Inferior parietal cortex (tissue), 1 donor: ENCODE measurements around the gene UTP25.
"Not testable (repeated sequence)": the region's sequence is repeated elsewhere in the genome, so short reads cannot be mapped to it uniquely, and the experiment has no call there.

Source experiments
- DNase-seq: peaks from one replicate; pipeline ENCODE4 v3.0.0-alpha.2; 2016; ENCODE audit errors: extremely low spot score

UTP25 gene

DNA sequence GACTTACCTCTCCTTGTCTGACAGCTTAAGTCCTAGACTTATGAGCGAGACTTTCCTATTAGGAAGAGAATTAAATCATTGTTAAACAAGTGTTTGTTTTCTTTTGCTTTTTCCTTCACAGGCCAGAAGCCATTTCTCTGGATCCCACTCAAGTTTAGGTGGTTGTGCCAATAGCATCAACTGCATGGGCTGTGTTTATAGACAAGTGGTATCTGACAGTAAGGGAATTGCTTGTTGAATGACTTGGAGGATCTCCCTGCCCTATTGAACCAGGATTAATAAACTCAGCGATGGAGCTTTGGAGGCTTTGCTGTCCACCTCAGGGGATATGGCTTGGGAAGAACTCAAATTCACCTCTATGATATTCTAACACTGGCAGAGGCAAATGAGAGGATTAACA is 43.7 kb downstream of the UTP25 start:
- DNase-seq: no peak

DNA sequence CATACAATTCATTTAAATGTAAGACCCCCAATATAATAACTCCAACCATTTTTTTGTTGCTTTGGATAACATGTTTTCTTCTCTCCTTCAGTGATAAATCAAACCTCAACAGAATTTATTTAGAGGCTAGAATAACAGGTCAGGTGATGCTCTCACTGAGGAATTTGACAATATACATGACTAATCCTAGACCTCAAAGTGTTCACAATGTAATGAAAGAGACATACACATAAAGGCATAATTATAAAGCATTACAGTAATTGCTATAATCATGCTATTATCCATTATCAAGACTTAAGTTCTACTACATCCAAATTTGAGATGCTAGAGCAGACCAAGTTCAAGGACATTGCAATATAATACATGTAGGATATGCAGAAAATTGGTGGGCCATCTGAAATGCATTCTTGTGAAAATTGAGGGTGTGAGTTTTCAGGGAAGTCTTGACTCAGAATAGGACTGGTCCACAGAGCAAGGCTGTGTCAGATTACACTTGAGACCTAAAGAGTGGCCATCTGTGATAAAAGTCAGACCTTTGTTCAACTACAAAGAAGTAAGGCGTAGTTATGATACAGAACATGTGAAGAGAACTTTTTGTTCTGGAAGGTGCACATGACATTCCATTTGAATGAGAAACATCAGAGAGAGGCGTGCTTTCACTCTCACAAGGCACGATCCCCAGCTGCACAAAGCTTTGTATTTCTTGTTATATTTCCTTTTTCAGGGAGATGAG is 45.5 kb downstream of the UTP25 start:
- no peak for DNase-seq

GRCh38 chr1:209875515-209875914 is 47.7 kb downstream of the UTP25 start:
- DNase-seq: no peak

DNA sequence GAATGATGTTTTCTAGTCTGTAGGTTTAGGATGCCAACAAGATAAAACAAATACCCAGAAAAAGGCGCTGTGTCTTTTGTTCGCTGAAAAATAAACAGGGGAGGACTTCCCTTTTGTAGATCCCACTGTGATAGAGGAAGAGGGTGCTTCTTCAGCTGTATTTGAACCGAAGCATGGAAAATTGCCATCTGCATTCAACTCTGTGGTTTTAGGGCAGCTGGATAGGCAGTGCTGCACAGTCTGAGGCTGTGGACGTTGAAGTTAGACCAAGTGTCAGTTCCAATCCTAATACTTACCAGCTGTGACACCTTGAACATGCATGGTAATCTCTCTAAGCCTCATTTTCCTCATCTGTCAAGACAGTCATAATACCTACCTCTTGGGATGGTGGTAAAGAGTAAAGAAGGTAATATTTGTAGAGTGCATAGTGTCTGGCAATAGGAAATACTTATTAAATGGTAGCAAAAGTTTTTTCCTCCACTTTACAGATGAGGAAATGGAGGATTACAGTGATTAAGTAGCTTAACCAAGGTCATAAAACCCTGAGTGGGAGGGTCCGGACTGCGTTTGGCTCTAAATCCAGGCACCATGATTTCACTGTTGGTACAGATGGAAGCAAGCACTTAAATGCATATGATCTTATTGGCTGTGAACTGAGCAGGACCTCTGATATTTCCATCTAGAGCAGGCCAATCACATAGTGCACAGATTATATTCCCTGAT is 48.5 kb downstream of the UTP25 start:
- DNase-seq: no peak

DNA sequence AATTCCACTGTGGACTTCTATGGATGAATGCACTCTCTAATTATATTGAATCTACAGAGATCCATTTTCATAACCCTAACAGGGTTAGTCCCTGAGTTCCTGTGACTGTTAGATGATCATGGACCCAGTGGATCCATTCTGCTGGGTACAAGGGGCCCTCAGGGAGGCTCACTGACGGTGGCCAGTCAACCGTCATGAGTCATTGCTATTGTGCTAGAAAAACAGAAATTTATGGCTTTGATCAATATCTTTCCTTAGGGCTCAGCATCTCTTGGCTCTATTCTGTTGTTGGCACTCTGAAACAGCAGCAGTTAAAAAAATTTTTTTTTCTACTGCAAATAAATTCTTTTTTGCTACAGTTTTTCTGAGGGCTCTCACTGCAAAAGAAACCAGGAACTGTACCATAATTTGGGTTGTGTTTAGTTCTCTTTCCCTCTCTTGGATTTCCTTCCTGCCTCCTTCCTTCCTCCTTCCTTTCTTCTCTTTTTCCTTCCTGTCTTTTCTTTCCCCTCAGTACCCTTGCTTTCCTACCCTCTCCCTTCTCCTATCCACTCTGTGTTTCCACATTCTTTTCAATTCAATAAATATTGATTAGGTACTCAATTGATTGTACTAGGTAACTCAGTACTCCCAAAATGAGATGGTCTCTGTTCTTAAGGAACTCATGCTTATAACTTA is 49.5 kb downstream of the UTP25 start:
- no peak for DNase-seq

- no peak for DNase-seq
Observed at GRCh38 chr1:209878964-209879363, 51.2 kb downstream of the UTP25 start.

DNA sequence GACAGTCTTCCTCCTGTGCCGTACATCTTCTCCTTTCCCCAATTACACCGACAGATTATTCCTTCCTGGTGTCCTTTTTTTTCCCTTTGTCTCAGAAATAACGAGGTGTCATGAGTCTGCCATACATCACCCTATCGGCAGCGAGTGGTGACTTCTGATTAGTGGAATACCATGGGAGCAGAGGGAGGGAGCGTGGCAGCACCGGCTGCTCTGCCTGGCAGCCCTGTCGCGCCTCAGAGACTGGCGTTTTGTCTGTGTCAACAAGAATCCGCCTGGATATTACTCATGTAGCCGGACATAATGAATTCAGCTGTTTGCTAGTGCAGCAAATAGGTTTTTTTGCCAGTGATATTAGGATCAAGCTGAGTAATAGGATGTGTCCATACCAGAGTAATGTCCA is 51.8 kb downstream of the UTP25 start:
- DNase-seq: no peak

- DNase-seq: no peak
Observed at GRCh38 chr1:209880031-209880430, 52.3 kb downstream of the UTP25 start.

DNA sequence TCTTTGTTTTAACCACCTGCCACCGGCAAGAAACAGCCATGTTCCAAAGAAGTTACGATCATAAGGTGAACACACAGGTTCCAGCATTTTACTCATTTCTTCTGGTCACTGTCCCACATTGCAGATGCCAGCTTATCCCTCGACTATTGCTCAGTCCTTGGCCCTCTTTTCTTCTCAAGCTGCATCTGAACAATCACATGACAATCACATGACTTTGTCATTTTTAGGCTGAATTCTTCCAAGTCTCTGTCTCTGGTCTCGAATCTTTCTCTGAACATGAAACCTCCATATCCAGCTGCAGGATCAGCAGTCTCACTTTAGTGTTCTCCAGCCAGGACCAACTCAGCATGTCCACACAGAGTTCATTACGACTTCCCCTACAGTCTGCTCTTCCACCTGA is 53.8 kb downstream of the UTP25 start:
- DNase-seq: no peak

GRCh38 chr1:209882286-209882685 is 54.5 kb downstream of the UTP25 start:
- DNase-seq: no peak

DNA sequence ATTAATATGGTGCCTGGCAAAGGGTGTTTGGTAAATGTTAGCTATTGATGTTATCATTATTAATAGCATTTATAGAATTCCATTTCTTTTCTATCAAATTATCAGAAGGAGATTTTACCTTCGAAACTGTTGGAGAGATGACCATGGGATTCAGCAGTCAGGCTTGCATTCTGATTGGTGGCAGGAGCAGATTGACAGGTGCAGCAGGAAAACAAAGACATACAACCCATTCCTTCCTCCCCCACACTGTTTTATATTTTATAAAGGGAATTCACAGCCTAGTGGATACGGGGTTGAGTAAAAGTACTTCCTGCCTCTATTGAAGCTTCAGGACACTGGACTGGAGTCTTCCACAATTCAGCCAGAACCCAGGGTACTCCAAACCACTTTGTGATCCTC is 55.2 kb downstream of the UTP25 start:
- DNase-seq: no peak

DNA sequence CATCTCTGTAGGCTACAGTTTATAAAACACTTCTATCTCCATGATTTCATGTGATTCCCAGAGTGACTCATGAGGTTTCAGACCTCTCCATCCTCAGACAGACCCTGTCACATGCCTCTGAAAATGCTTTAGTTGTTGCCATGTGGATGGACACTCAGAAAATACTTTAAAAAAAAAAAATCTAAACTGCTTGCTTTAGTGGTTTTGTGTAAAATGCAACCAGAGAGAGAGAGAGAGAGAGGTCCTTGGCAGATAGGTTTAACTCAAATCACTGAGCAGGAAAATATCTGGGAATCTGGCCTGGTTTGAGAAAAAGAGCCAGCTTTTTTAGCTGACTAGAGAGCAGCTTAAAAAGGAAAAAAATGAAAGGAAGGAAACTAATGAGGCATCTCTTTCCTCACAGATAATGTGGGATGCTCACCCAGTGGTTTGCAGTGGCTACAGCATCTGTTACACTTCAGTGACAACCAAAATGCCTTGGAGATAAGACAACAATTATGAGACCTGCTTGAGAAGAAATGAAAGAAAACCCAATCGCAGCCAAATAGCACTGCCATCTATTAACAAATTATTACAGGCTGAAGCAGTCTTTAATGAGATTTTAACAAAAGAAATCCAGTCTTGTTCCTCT is 55.7 kb downstream of the UTP25 start:
- DNase-seq: no peak

GRCh38 chr1:209884249-209884648 is 56.5 kb downstream of the UTP25 start:
- DNase-seq: no peak

GRCh38 chr1:209884665-209885117 is 56.9 kb downstream of the UTP25 start:
- DNase-seq: no peak

DNA sequence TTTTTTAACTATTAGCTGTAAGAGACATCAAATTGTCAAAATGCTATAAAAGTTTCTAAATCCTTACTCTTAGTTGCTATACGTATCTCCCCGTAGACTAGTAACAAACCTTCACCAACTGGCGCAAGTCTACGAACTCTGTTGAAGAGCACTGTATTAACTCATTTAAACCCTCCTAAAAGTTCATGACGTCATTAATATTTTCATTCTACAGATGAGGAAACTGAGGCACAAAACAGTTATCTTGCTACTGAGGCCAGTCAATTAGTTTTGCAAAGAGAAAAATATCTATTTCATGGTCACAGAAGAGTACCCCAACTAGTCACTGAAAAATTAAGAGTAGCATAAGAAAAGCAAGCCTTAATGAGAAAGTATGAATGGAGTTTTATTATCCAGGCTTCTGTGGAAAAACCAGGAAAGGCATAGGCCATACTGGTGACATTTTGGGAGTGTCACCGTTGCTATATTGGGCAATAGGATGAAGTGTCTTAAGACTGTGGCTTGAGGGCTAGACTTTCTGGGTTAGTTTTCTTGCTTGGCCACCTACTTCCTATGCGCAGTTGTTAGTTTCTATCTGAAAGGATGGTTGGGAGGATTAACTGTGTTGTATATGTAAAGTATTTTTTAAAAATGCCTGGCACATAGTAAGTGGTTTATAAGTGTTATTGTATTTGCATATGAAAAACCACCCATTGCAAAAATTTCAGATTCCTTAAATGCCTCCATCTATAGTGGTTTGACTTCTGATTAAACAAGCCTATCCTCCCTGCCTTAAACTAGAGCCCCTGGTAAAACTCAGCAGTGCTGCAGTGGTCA is 57.8 kb downstream of the UTP25 start:
- no peak for DNase-seq

DNA sequence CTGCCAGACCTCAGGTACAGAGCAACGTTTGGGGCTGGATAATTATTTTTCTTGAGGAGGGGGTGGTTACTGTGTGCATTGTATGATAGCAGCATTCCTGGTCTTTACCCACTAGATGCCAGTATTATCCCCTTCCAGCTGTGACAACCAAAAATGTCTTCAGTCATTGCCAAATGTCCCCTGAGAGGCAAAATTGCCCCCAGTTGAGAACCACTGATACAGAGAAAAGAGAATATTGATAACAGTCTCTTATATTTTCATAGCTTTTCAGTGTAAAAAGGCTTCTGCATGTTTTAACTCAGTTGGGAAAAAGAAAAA is 58.4 kb downstream of the UTP25 start:
- DNase-seq: no peak

DNA sequence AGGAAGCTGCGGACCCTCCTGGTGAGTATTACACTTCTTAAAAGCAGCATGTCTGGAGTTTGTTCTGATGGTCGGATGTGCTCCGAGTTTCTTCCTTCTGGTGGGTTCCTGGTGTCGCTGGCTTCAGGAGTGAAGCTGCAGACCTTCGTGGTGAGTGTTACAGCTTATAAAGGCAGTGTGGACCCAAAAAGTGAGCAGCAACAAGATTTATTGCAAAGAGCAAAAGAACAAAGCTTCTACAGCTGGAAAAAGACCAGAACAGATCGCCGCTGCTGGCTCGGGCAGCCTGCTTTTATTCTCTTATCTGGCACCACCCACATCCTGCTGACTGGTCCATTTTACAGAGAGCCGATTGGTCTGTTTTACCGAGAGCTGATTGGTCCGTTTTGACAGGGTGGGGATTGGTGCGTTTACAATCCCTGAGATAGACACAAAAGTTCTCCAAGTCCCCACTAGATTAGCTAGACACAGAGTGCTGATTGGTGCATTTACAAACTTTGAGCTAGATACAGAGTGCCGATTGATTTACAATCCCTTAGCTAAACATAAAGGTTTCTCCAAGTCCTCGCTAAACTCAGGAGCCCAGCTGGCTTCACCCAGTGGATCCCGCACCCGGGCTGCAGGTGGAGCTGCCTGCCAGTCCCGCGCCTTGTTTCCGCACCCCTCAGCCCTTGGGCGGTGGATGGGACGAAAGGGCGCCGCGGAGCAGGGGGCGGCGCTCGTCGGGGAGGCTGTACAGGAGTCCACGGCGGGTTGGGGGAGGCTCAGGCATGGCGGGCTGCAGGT is 60.7 kb downstream of the UTP25 start:
- not testable (repeated sequence) for DNase-seq

- no peak for DNase-seq
Observed at GRCh38 chr1:209889077-209889418, 61.3 kb downstream of the UTP25 start.

GRCh38 chr1:209890641-209891330 is 63.0 kb downstream of the UTP25 start:
- DNase-seq: no peak

GRCh38 chr1:209893751-209894150 is 66.0 kb downstream of the UTP25 start:
- DNase-seq: no peak
